Endothelial cell (in vitro differentiated cells): ENCODE results near the gene PINK1. TPM values are rescaled to one million over a fixed set of nuclear protein-coding genes. Genes with fewer than 3 reads are reported as not detected.

Experiments used
- DNase-seq: peaks from one replicate; pipeline ENCODE4 v3.0.0; 2021; ENCODE audit warnings: low spot score
- H3K27ac Mint-ChIP-seq: one replicate; pipeline ENCODE4 v1.8.0; 2021; ENCODE audit warnings: mixed read lengths, inconsistent platforms; ENCODE audit not compliant: unreplicated experiment
- H3K27me3 Mint-ChIP-seq: one replicate; pipeline ENCODE4 v1.8.0; 2021; ENCODE audit warnings: mild to moderate bottlenecking, moderate library complexity, mixed read lengths, inconsistent platforms; ENCODE audit not compliant: unreplicated experiment
- H3K36me3 Mint-ChIP-seq: one replicate; pipeline ENCODE4 v1.8.0; 2021; ENCODE audit warnings: mild to moderate bottlenecking, low read depth, mixed read lengths, inconsistent platforms; ENCODE audit not compliant: unreplicated experiment
- H3K4me1 Mint-ChIP-seq: one replicate; pipeline ENCODE4 v1.8.0; 2021; ENCODE audit warnings: mild to moderate bottlenecking, mixed read lengths, inconsistent platforms; ENCODE audit not compliant: unreplicated experiment
- H3K4me3 Mint-ChIP-seq: one replicate; pipeline ENCODE4 v1.8.0; 2021; ENCODE audit warnings: mild to moderate bottlenecking, mixed read lengths, inconsistent platforms; ENCODE audit not compliant: unreplicated experiment
- H3K9me3 Mint-ChIP-seq: one replicate; pipeline ENCODE4 v1.8.0; 2021; ENCODE audit warnings: mixed read lengths, inconsistent platforms; ENCODE audit not compliant: unreplicated experiment
- total RNA-seq: library from RNA; stranded (reverse); fragmentation: NEBNext Ultra II Directional; extraction: Animal tissue kit (Norgen Biotek cat#: 25700); gene quantifications from one replicate; pipeline ENCODE4 v1.2.1, GENCODE V29; 2021; ENCODE audit not compliant: unreplicated experiment
- TF ChIP-seq, protein P1 (sequence below): fragments of 200-600 bp; sonication (generic); IDR thresholded peaks from one replicate; pipeline ENCODE4 v1.5.0; 2021; ENCODE audit warnings: antibody characterized with exemption; ENCODE audit not compliant: unreplicated experiment

PINK1 gene
- total RNA-seq, 1 donor from 2014 or later = 40.0 TPM

DNA sequence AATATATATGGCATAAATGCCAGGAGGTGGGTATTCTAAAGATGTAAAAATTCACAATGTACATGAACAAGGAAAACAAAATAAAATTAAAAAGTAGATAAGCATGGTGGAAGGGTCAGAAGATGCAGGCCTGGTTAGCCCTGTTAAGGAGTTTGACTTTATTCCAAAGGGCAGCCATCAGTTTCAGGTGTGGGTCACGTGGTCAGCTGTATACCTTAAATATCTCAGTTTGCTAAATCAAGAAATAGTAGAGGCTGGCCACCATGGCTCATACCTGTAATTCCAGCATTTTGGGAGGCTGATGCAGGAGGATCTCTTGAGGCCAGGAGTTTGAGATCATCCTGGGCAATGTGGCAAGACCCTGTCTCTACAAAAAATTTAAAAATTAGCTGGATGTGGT is 8.5 kb upstream of the PINK1 start:
- Mint-ChIP-seq H3K27ac (no peak overlapping the region), H3K9me3 (no peaks in the 10 kb centered on the region), H3K4me1 (no peaks in the 10 kb centered on the region), H3K4me3 (no peak overlapping the region), H3K27me3 (peaks cover 2% of the 10 kb centered on the region), H3K36me3 (no peaks in the 10 kb centered on the region)
- DNase-seq = no peak
- TF ChIP-seq, protein P1, sequence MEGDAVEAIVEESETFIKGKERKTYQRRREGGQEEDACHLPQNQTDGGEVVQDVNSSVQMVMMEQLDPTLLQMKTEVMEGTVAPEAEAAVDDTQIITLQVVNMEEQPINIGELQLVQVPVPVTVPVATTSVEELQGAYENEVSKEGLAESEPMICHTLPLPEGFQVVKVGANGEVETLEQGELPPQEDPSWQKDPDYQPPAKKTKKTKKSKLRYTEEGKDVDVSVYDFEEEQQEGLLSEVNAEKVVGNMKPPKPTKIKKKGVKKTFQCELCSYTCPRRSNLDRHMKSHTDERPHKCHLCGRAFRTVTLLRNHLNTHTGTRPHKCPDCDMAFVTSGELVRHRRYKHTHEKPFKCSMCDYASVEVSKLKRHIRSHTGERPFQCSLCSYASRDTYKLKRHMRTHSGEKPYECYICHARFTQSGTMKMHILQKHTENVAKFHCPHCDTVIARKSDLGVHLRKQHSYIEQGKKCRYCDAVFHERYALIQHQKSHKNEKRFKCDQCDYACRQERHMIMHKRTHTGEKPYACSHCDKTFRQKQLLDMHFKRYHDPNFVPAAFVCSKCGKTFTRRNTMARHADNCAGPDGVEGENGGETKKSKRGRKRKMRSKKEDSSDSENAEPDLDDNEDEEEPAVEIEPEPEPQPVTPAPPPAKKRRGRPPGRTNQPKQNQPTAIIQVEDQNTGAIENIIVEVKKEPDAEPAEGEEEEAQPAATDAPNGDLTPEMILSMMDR = no peak

DNA sequence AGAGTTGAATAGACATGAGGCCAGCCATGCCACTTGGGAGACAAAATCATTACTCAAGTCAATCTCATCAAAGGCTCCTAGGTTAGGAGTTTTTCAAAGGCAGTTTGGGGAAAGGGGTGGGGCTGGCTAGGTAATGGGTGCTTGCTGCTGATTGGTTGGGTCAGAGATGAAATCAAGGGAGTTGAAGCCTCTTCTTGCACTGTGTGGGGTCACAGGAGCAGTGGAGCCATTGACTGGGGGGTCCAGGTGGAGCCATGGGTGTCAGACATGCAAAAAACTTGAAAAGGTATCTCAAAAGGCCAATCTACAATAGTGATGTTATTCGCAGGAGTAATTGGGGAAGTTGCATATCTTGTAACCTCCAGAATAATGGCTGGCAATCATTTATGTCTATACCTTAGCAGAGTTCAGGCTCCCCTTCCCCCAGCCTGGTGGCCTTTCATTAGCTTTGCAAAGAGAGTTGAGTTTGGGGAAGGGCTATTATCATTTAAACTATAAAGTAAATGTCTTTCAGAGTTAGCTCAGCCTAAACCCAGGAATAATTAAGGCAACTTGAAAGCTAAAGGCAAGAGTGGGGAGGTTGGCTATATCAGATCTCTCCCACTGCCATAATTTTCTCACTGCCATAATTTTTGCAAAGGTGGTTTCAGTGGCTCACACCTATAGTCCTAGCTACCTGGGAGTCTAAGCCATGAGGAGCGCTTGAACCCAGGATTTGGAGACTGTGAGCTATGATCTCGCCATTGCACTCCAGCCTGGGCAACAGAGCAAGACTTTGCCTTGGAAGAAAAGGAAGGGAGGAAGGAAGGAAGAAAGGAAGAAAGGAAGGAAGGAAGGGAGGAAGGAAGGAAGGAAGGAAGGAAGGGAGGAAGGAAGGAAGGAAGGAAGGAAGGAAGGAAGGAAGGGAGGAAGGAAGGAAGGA is 7.8 kb upstream of the PINK1 start:
- H3K27ac Mint-ChIP-seq = no peak overlapping the region
- no peaks in the 10 kb centered on the region for H3K36me3 Mint-ChIP-seq
- H3K9me3 Mint-ChIP-seq = no peaks in the 10 kb centered on the region
- no peak for DNase-seq
- TF ChIP-seq, protein P1 = no peak
- peaks cover 2% of the 10 kb centered on the region for H3K27me3 Mint-ChIP-seq
- H3K4me3 Mint-ChIP-seq = no peak overlapping the region
- H3K4me1 Mint-ChIP-seq = no peaks in the 10 kb centered on the region

DNA sequence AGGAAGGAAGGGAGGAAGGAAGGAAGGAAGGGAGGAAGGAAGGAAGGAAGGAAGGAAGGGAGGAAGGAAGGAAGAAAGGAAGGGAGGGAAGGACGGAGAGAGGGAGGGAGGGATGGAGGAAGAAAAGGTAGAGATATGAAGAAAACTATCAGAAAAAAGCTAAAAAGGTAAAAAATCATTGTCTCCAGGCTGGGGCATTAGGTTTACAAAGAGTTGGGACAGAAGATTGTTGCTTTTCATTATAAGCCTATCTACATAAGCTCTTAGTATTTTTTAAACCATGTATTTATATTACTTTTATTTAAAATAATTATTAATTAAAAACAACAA is 7.2 kb upstream of the PINK1 start:
- Mint-ChIP-seq H3K4me3 (no peak overlapping the region), H3K27ac (no peak overlapping the region), H3K9me3 (no peaks in the 10 kb centered on the region), H3K36me3 (no peaks in the 10 kb centered on the region), H3K4me1 (no peaks in the 10 kb centered on the region), H3K27me3 (peaks cover 2% of the 10 kb centered on the region)
- no peak for DNase-seq
- TF ChIP-seq, protein P1 = no peak

DNA sequence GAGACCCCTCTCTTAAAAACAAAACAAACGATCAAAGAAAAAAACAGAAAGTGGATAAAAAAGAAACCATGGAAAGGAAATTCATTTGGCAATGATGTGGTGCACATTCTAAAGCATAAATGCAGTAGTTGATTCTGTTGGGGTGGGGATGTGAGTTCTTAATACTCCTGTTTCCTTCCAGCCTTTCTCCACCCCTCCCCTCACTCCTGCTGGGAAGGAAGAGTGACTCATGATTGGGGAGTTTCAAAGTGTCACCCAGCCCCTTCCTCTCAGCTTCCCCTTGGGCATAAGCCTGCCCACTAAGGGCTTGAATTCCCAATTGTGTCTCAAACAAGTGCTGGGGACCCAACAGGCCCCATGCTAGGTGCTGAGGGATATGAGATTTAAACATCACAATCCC is 6.7 kb upstream of the PINK1 start:
- H3K9me3 Mint-ChIP-seq = no peaks in the 10 kb centered on the region
- no peaks in the 10 kb centered on the region for H3K36me3 Mint-ChIP-seq
- no peak overlapping the region for H3K4me3 Mint-ChIP-seq
- TF ChIP-seq, protein P1 = no peak
- no peak for DNase-seq
- H3K4me1 Mint-ChIP-seq = no peaks in the 10 kb centered on the region
- H3K27me3 Mint-ChIP-seq = peaks cover 2% of the 10 kb centered on the region
- no peak overlapping the region for H3K27ac Mint-ChIP-seq

DNA sequence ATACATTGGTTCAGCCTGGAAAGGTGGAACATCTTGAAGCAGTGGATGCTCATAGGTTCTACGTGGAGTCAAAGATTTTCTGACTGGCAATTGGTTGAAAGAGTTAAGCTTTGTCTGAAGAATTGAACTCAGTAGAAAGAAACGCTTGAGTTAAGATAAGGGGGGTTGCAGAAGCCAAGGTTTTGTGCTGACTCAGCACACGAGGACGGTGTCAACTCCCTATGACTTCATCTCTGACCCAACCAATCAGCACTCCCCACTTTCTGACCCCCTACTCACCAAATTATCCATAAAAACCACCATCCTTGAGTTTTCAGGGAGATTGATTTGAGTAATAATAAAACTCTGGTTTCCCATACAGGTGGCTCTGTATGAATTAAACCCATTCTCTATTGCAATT is 2.5 kb upstream of the PINK1 start:
- Mint-ChIP-seq H3K36me3 (no peaks in the 10 kb centered on the region), H3K27ac (no peak overlapping the region), H3K4me1 (peaks cover 2% of the 10 kb centered on the region), H3K9me3 (no peaks in the 10 kb centered on the region), H3K4me3 (no peak overlapping the region), H3K27me3 (peaks cover under 1% of the 10 kb centered on the region)
- TF ChIP-seq, protein P1 = no peak
- DNase-seq = no peak
